Mucosa of descending colon (tissue), 3 donors: ENCODE data around the gene CAMK2D. TPM values are rescaled to one million over a fixed set of nuclear protein-coding genes. Genes with fewer than 3 reads are reported as not detected.

ENCODE experiments used
- ATAC-seq: fragments of 200-7000 bp; cut with Tn5 transposase; one replicate; pipeline ENCODE4 v1.9.1; 2020; ENCODE audit warnings: mild to moderate bottlenecking, moderate library complexity
- DNase-seq, 3 donors: peaks; one replicate each; pipeline ENCODE4 v3.0.0-alpha.2; 2020
- H3K36me3 ChIP-seq: fragments of 200-600 bp; one replicate; pipeline ENCODE4 v1.8.0; 2021; ENCODE audit warnings: low read depth, mild to moderate bottlenecking
- H3K4me1 ChIP-seq: fragments of 200-600 bp; one replicate; pipeline ENCODE4 v1.8.0; 2021; ENCODE audit warnings: low read depth, mild to moderate bottlenecking
- H3K4me3 ChIP-seq: fragments of 200-600 bp; one replicate; pipeline ENCODE4 v1.8.0; 2021; ENCODE audit warnings: mild to moderate bottlenecking
- H3K9me3 ChIP-seq: fragments of 200-600 bp; one replicate; pipeline ENCODE4 v1.8.0; 2021; ENCODE audit warnings: mild to moderate bottlenecking
- intact Hi-C, 2 donors: fragments of 100-400 bp; cut with DNase I in 1 of 2; cut with micrococcal nuclease in 1 of 2; formaldehyde crosslinking; loops; one replicate each; pipeline versions ENCODE4 v1.11.0 to v1.11.1; 2022; cut with DNase I, micrococcal nuclease
- total RNA-seq, 3 donors: library from RNA; stranded (reverse); fragmentation: NEBNext Ultra II Directional in 2 of 3; extraction: Animal tissue kit (Norgen Biotek cat#: 25700) in 2 of 3; gene quantifications; one replicate each; pipeline versions ENCODE4 v1.2.1 to v1.2.4, GENCODE V29; 2021 to 2023
- TF ChIP-seq, protein P1 (sequence below): fragments of 200-600 bp; IDR thresholded peaks from one replicate; pipeline ENCODE4 v1.8.0; 2022; ENCODE audit warnings: antibody characterized with exemption, mild to moderate bottlenecking
- donor health status: DM: no; HTN: no; CAD: no; lungs with moderate emphysema.
- donor health status: DM: no; HTN: no; CAD: no.
- donor health status: DM: no; HTN: yes; CAD: no.

The CAMK2D gene
- total RNA-seq, 3 donors from 2014 or later = 59.8 to 83.0 (median 77.3) TPM

DNA sequence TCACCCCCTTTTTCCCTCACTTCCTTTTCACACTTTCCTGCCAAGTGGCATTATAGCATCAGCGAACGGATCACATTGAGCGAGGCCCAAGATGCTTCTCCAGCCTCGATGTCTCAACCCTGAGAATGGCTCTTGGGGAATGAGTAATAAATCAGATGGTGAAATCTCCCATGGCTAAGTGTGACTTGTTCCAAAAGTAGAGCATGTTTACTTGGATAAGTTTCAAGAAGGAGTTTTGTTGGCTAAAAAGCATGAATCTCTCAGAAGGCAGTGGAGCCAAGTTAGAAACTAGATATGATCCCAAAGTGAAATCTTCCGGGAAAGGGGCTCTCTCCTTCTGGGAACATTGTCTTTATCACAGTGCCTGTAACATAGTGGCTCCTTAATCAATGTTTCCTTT, 316.3 kb downstream of the CAMK2D start:
- intact Hi-C loops = no loop called here
- DNase-seq (peak in 1 of 3 donors; percentile 12), ATAC-seq (peak; percentile 53)
- no peaks in the 10 kb centered on the region for H3K9me3 ChIP-seq
- H3K4me1 ChIP-seq = no peaks in the 10 kb centered on the region
- TF ChIP-seq, protein P1, sequence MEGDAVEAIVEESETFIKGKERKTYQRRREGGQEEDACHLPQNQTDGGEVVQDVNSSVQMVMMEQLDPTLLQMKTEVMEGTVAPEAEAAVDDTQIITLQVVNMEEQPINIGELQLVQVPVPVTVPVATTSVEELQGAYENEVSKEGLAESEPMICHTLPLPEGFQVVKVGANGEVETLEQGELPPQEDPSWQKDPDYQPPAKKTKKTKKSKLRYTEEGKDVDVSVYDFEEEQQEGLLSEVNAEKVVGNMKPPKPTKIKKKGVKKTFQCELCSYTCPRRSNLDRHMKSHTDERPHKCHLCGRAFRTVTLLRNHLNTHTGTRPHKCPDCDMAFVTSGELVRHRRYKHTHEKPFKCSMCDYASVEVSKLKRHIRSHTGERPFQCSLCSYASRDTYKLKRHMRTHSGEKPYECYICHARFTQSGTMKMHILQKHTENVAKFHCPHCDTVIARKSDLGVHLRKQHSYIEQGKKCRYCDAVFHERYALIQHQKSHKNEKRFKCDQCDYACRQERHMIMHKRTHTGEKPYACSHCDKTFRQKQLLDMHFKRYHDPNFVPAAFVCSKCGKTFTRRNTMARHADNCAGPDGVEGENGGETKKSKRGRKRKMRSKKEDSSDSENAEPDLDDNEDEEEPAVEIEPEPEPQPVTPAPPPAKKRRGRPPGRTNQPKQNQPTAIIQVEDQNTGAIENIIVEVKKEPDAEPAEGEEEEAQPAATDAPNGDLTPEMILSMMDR = no peak
- no peak overlapping the region for H3K4me3 ChIP-seq
- H3K36me3 ChIP-seq = no peaks in the 10 kb centered on the region

DNA sequence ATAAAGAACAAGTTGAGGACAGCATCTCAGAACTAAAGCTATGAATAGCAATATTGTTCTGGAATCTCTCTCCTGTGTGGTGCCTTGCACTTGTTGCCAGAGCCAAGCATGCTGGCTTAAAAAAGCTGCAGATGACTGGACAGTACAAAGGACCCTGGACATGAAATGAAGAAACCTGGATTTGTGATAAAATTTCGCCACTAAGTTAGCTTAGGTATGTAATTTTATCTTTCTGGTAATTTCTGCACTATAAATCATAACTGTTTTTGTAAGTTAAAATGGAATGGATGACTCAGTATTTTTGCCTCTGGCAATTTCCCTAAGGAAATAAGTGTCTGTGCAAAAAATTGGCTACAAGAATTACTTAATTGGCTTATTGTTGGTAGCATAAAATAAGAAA, 317.2 kb downstream of the CAMK2D start:
- ATAC-seq = no peak
- TF ChIP-seq, protein P1 = no peak
- intact Hi-C loops = no loop called here
- Histone ChIP-seq H3K4me3 (no peak overlapping the region), H3K4me1 (no peaks in the 10 kb centered on the region), H3K9me3 (no peaks in the 10 kb centered on the region), H3K36me3 (no peaks in the 10 kb centered on the region)
- DNase-seq = no peak

DNA sequence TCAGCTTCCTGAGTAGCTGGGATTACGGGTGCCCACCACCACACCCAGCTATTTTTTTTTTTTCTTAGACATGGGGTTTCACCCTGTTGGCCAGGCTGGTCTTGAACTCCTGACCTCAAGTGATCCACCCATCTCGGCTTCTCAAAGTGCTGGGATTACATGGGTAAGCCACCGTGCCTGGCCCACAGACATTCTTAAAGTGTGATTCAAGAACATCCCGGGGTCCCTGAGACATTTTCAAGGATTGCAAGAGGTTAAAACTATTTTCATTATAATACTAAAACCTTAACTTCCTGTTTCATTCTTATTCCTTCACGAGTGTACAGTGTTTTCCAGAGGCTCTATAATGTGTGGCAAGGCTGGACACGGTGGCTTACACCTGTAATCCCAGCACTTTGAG, 318.7 kb downstream of the CAMK2D start:
- Histone ChIP-seq H3K4me3 (no peak overlapping the region), H3K36me3 (no peaks in the 10 kb centered on the region), H3K4me1 (no peaks in the 10 kb centered on the region), H3K9me3 (no peaks in the 10 kb centered on the region)
- intact Hi-C loops = no loop called here
- DNase-seq (no peak), ATAC-seq (no peak)
- TF ChIP-seq, protein P1 = no peak

DNA sequence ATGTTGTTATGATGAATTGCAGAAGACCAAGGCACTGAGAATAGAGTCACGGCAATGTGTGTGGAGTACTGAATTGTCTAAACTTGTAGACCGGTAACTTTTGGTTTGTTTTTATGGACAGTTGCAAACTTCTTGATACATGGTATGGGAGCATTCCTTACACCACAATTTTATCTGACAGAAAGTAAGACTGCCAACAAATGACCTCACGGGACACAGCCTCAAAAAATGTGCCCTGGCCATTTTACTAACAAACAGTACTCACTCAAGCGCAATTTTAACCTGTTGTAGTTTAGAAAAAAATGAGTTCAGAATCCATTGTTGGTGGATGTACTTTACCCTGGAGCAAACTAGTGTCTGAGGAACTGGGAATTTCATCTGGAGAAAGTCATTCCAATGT, 321.2 kb downstream of the CAMK2D start:
- H3K9me3 ChIP-seq = no peaks in the 10 kb centered on the region
- H3K4me1 ChIP-seq = no peaks in the 10 kb centered on the region
- ATAC-seq (no peak), DNase-seq (no peak)
- no peak overlapping the region for H3K4me3 ChIP-seq
- TF ChIP-seq, protein P1 = no peak
- H3K36me3 ChIP-seq = no peaks in the 10 kb centered on the region
- intact Hi-C loops = no loop called here

DNA sequence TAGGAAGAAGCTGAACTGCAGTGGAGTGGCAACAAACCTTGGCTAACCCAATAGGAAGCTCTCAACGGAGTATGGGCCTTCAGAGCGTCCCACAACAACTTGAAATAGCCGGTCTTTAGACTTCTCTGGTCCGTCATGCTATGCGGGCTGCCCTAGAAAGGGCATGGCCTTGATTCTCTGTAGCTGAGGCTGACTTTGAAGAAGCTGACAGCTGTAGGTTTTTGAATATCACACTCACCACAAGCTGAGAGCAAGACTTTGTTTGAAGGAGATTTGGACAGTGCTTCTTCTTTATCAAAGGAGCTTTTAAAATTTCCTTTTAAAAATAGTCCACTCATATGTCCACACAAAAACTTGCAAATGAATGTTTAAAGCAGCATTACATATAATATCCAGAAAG, 322.9 kb downstream of the CAMK2D start:
- H3K9me3 ChIP-seq = no peaks in the 10 kb centered on the region
- no peaks in the 10 kb centered on the region for H3K4me1 ChIP-seq
- TF ChIP-seq, protein P1 = no peak
- no peaks in the 10 kb centered on the region for H3K36me3 ChIP-seq
- ATAC-seq (no peak), DNase-seq (no peak)
- H3K4me3 ChIP-seq = no peak overlapping the region
- intact Hi-C loops = no loop called here

DNA sequence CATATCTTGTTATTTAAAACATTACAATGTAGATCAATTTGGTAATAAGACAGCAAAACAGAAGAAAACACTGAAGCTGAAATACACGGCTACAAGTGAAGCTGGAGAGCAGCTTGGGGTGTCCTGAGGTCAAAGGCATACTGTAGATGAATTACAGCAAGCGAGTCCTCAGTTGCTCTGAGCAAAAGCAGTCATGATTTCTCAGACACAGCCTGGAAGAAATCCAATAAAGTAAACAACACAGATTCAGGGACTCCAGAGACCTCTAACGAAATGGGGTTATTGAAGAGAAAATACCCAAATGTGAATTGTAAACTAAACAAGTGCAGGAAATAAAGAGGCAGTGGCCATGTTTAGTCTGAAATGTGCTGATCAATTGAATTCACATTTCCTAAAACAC, 324.4 kb downstream of the CAMK2D start:
- no peaks in the 10 kb centered on the region for H3K4me1 ChIP-seq
- no peak overlapping the region for H3K4me3 ChIP-seq
- intact Hi-C loops = no loop called here
- TF ChIP-seq, protein P1 = no peak
- H3K36me3 ChIP-seq = no peaks in the 10 kb centered on the region
- DNase-seq = no peak
- no peak for ATAC-seq
- no peaks in the 10 kb centered on the region for H3K9me3 ChIP-seq
